ENCODE data around the gene POP4. TPM values are rescaled to one million over a fixed set of nuclear protein-coding genes. Genes with fewer than 3 reads are reported as not detected.

The POP4 gene
- total and polyA plus RNA-seq, 4 donors, result 46.6 to 82.5 (median 62.2) TPM

DNA sequence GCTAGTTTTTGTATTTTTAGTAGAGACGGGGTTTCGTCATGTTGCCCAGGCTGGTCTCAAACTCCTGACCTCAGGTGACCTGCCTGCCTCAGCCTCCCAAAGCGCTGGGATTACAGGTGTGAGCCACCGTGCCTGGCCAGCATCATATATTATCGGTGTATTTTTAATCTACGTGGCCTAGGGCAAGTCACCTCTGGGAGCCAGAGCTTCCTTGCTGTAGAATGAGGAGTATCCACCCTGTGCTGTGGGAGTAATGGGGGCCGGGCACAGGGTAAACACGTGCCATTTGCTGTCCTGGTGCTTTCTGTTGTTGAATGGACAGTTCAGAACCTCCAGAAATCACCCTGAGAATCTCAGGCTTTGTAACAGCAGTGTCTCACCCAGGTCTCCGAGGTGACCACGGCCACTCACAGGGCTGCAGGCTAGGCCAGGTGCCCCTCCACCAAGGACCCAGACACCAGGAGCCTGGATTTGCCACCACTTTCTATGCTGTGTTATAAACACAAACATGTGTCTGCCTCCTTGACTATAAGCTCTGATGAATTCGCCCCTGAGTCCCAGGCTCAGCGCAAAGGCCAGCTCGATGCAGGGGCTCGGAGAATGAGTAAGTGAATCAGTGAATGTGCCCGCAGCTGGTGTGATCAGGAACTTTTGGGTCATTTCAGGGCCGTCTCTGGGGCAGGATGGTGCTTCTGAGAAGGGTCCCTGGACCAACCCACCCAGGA, 22.7 kb downstream of the POP4 start:
- ATAC-seq (ENCODE audit: insufficient read depth, low FRiP score), result no peak
- Histone ChIP-seq H3K9me3 (ENCODE audit: control insufficient read depth in 4 of 4, insufficient read depth in 3 of 4, low read length in 3 of 4) (no peaks in the 10 kb centered on the region), H3K9ac (ENCODE audit: insufficient read depth in 1 of 2, low read length in 2 of 2) (no peak overlapping the region), H3K36me3 (ENCODE audit: control insufficient read depth in 4 of 4, insufficient read depth in 4 of 4, low read length in 4 of 4) (no peaks in the 10 kb centered on the region), H3K27ac (ENCODE audit: low read depth in 1 of 2, low read length in 1 of 2) (no peak overlapping the region), H3K27me3 (ENCODE audit: control insufficient read depth in 3 of 3, insufficient read depth in 3 of 3, low read length in 2 of 3) (no peaks in the 10 kb centered on the region), H3K4me1 (ENCODE audit: control insufficient read depth in 5 of 5, insufficient read depth in 5 of 5, low read length in 5 of 5) (peaks cover 0 to 7% (median 0%) of the 10 kb centered on the region in 5 donors), H3K4me3 (no peak overlapping the region)
- TF ChIP-seq, protein P1, sequence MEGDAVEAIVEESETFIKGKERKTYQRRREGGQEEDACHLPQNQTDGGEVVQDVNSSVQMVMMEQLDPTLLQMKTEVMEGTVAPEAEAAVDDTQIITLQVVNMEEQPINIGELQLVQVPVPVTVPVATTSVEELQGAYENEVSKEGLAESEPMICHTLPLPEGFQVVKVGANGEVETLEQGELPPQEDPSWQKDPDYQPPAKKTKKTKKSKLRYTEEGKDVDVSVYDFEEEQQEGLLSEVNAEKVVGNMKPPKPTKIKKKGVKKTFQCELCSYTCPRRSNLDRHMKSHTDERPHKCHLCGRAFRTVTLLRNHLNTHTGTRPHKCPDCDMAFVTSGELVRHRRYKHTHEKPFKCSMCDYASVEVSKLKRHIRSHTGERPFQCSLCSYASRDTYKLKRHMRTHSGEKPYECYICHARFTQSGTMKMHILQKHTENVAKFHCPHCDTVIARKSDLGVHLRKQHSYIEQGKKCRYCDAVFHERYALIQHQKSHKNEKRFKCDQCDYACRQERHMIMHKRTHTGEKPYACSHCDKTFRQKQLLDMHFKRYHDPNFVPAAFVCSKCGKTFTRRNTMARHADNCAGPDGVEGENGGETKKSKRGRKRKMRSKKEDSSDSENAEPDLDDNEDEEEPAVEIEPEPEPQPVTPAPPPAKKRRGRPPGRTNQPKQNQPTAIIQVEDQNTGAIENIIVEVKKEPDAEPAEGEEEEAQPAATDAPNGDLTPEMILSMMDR (IDR thresholded peaks at IDR 0.05; ENCODE audit: control extremely low read depth, extremely low read depth), result no peak
- DNase-seq, result no peak
- WGBS, 2 donors, result 93% methylated on average over 16 of the region's 16 CpGs

DNA sequence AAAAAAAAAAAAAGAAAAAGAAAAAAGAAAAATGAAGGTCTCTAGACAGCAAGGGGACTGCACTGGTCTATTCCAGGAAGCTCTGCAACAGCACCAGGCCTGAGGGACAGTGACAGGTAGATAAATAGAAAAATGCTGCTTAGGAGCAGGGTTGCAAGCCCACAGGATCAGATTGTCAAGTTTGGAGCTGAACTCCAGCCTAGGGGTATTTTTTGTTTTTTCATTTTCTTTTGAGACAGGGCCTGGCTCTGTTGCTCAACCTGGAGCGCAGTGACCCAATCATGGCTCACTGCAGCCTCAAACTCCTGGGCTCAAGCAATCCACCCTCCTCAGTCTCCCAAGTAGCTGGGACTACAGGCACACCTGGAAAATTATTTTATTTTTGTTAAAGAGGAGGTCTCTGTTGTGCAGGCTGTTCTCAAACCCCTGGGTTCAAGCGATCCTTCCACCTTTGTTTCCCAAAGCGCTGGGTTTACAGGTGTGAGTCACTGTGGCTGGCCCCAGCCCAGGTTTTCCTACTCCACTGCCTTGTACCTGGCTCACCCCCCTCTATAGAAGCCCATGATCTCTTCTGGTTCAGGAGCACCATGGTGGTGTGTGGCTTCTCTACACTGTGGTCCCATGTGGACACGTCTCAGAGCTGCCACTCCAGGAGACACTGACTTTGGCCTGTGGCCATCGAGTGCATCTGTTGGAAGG, 23.9 kb downstream of the POP4 start:
- DNase-seq (no peak), ATAC-seq (ENCODE audit: insufficient read depth, low FRiP score) (no peak)
- Histone ChIP-seq H3K4me3 (no peak overlapping the region), H3K9me3 (ENCODE audit: control insufficient read depth in 4 of 4, insufficient read depth in 3 of 4, low read length in 3 of 4) (no peaks in the 10 kb centered on the region), H3K9ac (ENCODE audit: insufficient read depth in 1 of 2, low read length in 2 of 2) (no peak overlapping the region), H3K4me1 (ENCODE audit: control insufficient read depth in 5 of 5, insufficient read depth in 5 of 5, low read length in 5 of 5) (peaks cover 0 to 6% (median 0%) of the 10 kb centered on the region in 5 donors), H3K27ac (ENCODE audit: low read depth in 1 of 2, low read length in 1 of 2) (no peak overlapping the region), H3K36me3 (ENCODE audit: control insufficient read depth in 4 of 4, insufficient read depth in 4 of 4, low read length in 4 of 4) (no peaks in the 10 kb centered on the region), H3K27me3 (ENCODE audit: control insufficient read depth in 3 of 3, insufficient read depth in 3 of 3, low read length in 2 of 3) (no peaks in the 10 kb centered on the region)
- TF ChIP-seq, protein P1 (IDR thresholded peaks at IDR 0.05; ENCODE audit: control extremely low read depth, extremely low read depth), result no peak
- WGBS, 2 donors, result 88 to 93% methylated on average over 5 of the region's 5 CpGs

DNA sequence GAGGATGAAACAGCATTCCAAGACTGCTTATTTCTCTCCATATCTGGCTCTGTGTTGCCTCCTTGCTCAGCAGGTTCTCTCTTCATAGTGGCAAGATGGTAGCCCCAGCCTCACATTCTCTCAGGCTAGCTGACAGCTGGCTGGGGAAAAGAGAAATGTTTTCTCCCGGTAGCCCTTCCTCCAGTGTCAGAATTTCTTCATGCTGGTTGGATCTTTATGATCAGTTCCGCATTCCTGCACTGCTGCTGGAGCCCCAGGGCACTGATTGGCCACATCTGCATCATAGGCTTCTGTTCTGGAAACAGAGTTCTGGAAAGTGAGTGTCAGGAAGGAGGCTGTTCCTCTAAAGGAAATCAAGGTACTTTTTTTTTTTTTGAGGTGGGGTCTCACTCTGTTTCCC, 24.6 kb downstream of the POP4 start:
- Histone ChIP-seq H3K9me3 (ENCODE audit: control insufficient read depth in 4 of 4, insufficient read depth in 3 of 4, low read length in 3 of 4) (no peaks in the 10 kb centered on the region), H3K36me3 (ENCODE audit: control insufficient read depth in 4 of 4, insufficient read depth in 4 of 4, low read length in 4 of 4) (no peaks in the 10 kb centered on the region), H3K9ac (ENCODE audit: insufficient read depth in 1 of 2, low read length in 2 of 2) (no peak overlapping the region), H3K4me3 (no peak overlapping the region), H3K27me3 (ENCODE audit: control insufficient read depth in 3 of 3, insufficient read depth in 3 of 3, low read length in 2 of 3) (peaks cover 0 to 3% (median 0%) of the 10 kb centered on the region in 3 donors), H3K27ac (ENCODE audit: low read depth in 1 of 2, low read length in 1 of 2) (no peak overlapping the region), H3K4me1 (ENCODE audit: control insufficient read depth in 5 of 5, insufficient read depth in 5 of 5, low read length in 5 of 5) (no peaks in the 10 kb centered on the region)
- no peak for DNase-seq
- TF ChIP-seq, protein P1 (IDR thresholded peaks at IDR 0.05; ENCODE audit: control extremely low read depth, extremely low read depth), result no peak
- WGBS, 2 donors, result 65 to 80% methylated on average over 2 of the region's 2 CpGs
- no peak for ATAC-seq (ENCODE audit: insufficient read depth, low FRiP score)

Data from lung (tissue), 12 donors.